Measurements from ENCODE around the gene CWC22.
"Not testable (repeated sequence)": the region's sequence is repeated elsewhere in the genome, so short reads cannot be mapped to it uniquely, and the experiment has no call there.

DNA sequence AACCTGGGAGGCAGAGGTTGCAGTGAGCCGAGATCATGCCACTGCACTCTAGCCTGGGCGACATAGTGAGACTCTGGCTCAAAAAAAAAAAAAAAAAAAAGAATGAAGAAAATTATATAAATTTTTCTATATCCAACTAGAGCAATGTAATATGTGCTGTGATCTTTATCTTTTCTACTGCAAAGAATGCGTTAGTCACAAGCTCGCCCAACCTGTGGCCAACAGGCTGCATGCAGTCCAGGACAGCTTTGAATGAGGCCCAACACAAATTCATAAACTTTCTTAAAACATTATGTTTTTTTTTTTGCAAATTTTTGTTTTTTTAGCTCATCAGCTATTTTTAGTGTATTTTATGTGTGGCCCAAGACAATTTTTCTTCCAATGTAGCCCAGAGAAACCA lies 48.8 kb downstream of the CWC22 start:
- TF ChIP-seq EZH2 (IDR thresholded peaks at IDR 0.05); POLR2AphosphoS5 (IDR thresholded peaks at IDR 0.05; ENCODE audit: borderline replicate concordance, low read depth, low read length); FOXP2 (optimal IDR thresholded peaks at IDR 0.05; ENCODE audit: control extremely low read depth, extremely low read length, insufficient read depth): not testable (repeated sequence)
